ENCODE results near the gene MRPL23. TPM values are rescaled to one million over a fixed set of nuclear protein-coding genes. Genes with fewer than 3 reads are reported as not detected.

MRPL23 gene
- total RNA-seq, 1 experiment from 2014 or later, result 76.3 TPM

DNA sequence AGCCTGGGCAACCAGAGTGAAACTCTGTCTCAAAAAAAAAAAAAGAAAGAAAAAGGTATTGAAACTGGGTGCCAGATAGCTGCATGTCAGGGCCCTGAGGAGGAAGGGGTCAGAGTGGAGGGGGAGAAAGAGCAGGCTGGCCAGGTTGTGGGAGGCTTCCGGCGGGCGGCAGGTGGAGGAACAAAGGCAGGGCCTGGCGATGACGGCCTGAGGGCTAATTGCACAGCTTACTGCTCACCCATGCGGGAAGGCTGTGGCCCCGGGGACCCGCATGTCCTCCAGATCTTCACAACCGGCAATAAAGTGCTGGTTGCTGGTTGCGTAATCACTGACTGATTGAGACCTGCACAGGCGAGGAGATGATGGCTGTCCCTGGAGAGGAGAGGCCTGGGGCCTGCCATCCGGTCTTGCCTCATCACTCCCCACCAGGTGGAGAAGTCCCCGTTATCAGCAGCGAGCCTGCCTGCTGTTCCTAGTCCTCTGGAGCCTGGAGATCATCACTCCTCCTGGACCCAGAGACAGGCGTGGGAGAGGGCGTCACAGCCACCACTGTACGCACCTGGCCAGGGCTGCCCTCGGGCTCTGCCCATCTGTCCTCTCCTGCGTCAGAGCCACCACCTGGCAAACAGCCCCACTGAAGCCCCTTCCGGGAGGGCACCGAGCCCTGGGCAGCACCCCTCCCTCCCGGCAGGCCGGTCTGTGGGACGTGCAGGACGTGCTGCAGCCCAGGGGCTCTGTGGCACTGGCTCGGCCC lies 31.8 kb downstream of the MRPL23 start:
- H3K4me3 ChIP-seq, result no peak overlapping the region
- H3K4me2 ChIP-seq, result no peak overlapping the region
- H3K9me2 ChIP-seq (ENCODE audit: insufficient read depth), result no peaks in the 10 kb centered on the region
- intact Hi-C loops (cut with micrococcal nuclease; ENCODE audit: unreplicated experiment), result no loop called here
- H3K36me3 ChIP-seq (ENCODE audit: low read depth), result no peaks in the 10 kb centered on the region
- H4K20me1 ChIP-seq (ENCODE audit: insufficient read depth), result no peaks in the 10 kb centered on the region
- POLR2A ChIA-PET (ENCODE audit: unreplicated experiment), result no interaction called here
- no peaks in the 10 kb centered on the region for H3K79me2 ChIP-seq (ENCODE audit: low read depth)
- no peaks in the 10 kb centered on the region for H3K27me3 ChIP-seq (ENCODE audit: insufficient read depth, low read depth)
- no peak for DNase-seq
- H3K4me1 ChIP-seq (replicated peaks; ENCODE audit: insufficient read depth), result no peaks in the 10 kb centered on the region
- CTCF ChIA-PET, result interaction anchor here (0.6 to 0.7 kb wide), 2 partner anchors 97 to 596 kb away, joined by 3 to 4 read pairs; no protein-coding TSS in a partner anchor
- TF ChIP-seq, protein P1, sequence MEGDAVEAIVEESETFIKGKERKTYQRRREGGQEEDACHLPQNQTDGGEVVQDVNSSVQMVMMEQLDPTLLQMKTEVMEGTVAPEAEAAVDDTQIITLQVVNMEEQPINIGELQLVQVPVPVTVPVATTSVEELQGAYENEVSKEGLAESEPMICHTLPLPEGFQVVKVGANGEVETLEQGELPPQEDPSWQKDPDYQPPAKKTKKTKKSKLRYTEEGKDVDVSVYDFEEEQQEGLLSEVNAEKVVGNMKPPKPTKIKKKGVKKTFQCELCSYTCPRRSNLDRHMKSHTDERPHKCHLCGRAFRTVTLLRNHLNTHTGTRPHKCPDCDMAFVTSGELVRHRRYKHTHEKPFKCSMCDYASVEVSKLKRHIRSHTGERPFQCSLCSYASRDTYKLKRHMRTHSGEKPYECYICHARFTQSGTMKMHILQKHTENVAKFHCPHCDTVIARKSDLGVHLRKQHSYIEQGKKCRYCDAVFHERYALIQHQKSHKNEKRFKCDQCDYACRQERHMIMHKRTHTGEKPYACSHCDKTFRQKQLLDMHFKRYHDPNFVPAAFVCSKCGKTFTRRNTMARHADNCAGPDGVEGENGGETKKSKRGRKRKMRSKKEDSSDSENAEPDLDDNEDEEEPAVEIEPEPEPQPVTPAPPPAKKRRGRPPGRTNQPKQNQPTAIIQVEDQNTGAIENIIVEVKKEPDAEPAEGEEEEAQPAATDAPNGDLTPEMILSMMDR (conservative IDR thresholded peaks at IDR 0.05), result no peak
- TF ChIP-seq EZH2 (IDR thresholded peaks at IDR 0.05; ENCODE audit: low read depth), result no peak
- no peak overlapping the region for H3K27ac ChIP-seq
- no peaks in the 10 kb centered on the region for H3K9me3 ChIP-seq (ENCODE audit: insufficient read depth, low read depth)
- no peak overlapping the region for H2AFZ ChIP-seq
- H3F3A ChIP-seq (ENCODE audit: insufficient read depth, low read depth), result no peaks in the 10 kb centered on the region
- BruUV-seq (replicated peaks), result no TSS peak

DNA sequence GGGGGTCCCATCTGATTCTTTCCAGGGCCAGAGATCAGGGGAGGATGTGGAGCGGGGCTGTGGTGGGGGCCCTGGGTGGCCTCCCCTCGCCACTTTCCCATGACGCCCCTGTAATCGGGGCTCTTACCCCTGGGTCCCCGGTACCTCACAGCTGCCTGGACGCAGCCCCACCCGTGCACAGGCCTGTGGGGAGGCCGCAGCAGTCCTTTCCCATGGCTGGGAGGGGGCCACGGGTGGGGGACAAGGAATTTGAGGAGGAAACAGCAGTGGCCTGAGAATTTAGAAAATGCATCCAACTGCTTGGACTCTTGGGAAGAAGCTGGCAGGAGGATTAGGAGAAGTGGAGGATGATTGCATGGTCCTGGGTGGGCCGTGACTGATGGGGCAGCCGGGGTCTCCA lies 32.5 kb downstream of the MRPL23 start:
- H3K4me2 ChIP-seq, result no peak overlapping the region
- DNase-seq, result no peak
- H3K27me3 ChIP-seq (ENCODE audit: insufficient read depth, low read depth), result no peaks in the 10 kb centered on the region
- H3K27ac ChIP-seq, result no peak overlapping the region
- H3K79me2 ChIP-seq (ENCODE audit: low read depth), result no peaks in the 10 kb centered on the region
- POLR2A ChIA-PET (ENCODE audit: unreplicated experiment), result interaction anchor here (0.6 kb wide), 1 partner anchor 153 kb away, joined by 4 read pairs; no protein-coding TSS in a partner anchor
- no peak for TF ChIP-seq EZH2 (IDR thresholded peaks at IDR 0.05; ENCODE audit: low read depth)
- TF ChIP-seq, protein P1 (conservative IDR thresholded peaks at IDR 0.05), result no peak
- no peak overlapping the region for H3K4me3 ChIP-seq
- CTCF ChIA-PET, result no interaction called here
- no TSS peak for BruUV-seq (replicated peaks)
- no peaks in the 10 kb centered on the region for H3F3A ChIP-seq (ENCODE audit: insufficient read depth, low read depth)
- H2AFZ ChIP-seq, result no peak overlapping the region
- no peaks in the 10 kb centered on the region for H3K9me2 ChIP-seq (ENCODE audit: insufficient read depth)
- no peaks in the 10 kb centered on the region for H3K9me3 ChIP-seq (ENCODE audit: insufficient read depth, low read depth)
- intact Hi-C loops (cut with micrococcal nuclease; ENCODE audit: unreplicated experiment), result no loop called here
- no peaks in the 10 kb centered on the region for H3K36me3 ChIP-seq (ENCODE audit: low read depth)
- H4K20me1 ChIP-seq (ENCODE audit: insufficient read depth), result no peaks in the 10 kb centered on the region
- no peaks in the 10 kb centered on the region for H3K4me1 ChIP-seq (replicated peaks; ENCODE audit: insufficient read depth)

DNA sequence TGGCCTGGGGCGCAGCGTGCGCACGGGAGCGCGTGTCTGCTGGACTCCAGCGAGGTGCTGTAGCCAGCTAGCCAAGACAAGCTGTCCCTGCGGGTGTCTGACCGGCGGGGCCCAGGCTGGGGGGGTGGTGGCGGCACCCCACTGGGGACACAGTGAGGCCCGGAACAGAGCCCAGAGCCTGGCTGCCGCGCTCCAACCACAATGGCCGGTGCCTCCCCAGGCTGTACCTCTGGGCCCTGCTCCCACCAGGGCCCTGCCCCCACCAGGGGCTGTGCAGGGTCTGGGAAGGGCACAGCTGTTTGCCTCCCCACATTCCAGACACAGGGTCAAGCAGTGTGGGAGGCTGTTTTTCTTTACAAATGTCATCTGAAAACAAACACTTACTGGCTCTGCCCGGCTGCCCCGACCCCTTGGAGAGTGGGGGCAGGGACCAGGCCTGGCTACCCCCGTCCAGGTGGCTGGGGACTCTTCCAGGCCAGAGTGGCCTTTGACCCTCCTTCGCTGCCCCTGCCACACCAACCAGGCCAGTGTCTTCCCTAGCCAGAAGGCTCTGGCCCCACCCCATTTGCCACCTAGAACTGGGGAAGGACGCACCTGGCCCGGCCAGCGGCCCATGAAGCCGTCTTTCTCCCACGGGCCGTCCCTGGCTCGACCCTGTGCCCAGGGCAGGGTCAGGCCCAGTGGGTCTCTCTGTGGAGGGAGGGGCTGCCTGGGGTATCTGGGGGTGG lies 35.9 kb downstream of the MRPL23 start:
- Histone ChIP-seq H3K4me2 (no peak overlapping the region), H3F3A (ENCODE audit: insufficient read depth, low read depth) (no peaks in the 10 kb centered on the region), H3K36me3 (ENCODE audit: low read depth) (no peaks in the 10 kb centered on the region), H3K9me3 (ENCODE audit: insufficient read depth, low read depth) (no peaks in the 10 kb centered on the region), H3K9me2 (ENCODE audit: insufficient read depth) (no peaks in the 10 kb centered on the region), H3K79me2 (ENCODE audit: low read depth) (no peaks in the 10 kb centered on the region), H3K4me1 (replicated peaks; ENCODE audit: insufficient read depth) (no peaks in the 10 kb centered on the region), H3K27me3 (ENCODE audit: insufficient read depth, low read depth) (no peaks in the 10 kb centered on the region), H3K27ac (no peak overlapping the region), H4K20me1 (ENCODE audit: insufficient read depth) (no peaks in the 10 kb centered on the region), H3K4me3 (no peak overlapping the region), H2AFZ (no peak overlapping the region)
- no peak for TF ChIP-seq EZH2 (IDR thresholded peaks at IDR 0.05; ENCODE audit: low read depth)
- TF ChIP-seq, protein P1 (conservative IDR thresholded peaks at IDR 0.05), result no peak
- CTCF ChIA-PET, result no interaction called here
- intact Hi-C loops (cut with micrococcal nuclease; ENCODE audit: unreplicated experiment), result no loop called here
- BruUV-seq (replicated peaks), result no TSS peak
- POLR2A ChIA-PET (ENCODE audit: unreplicated experiment), result no interaction called here
- no peak for DNase-seq
